ENCODE data around the gene WDR64.

GRCh38 chr1:241679404-241679803 lies 27.3 kb downstream of the WDR64 start:
- TF ChIP-seq CTCF (IDR thresholded peaks at IDR 0.05): no peak
- TF ChIP-seq POLR2A (IDR thresholded peaks at IDR 0.05): no peak
